Thymus (tissue), 11 donors: Measurements from ENCODE around the gene SPTB. TPM values are rescaled to one million over a fixed set of nuclear protein-coding genes. Genes with fewer than 3 reads are reported as not detected.

Experiments
- DNase-seq, 9 donors: peaks; one replicate each; pipeline ENCODE4 v3.0.0-alpha.2; 2013; ENCODE audit warnings: low spot score in 9 of 9, low read depth in 6 of 9, missing footprints in 1 of 9
- H3K27ac ChIP-seq, 2 donors: one replicate each; pipeline ENCODE4 v1.5.1; 2013; ENCODE audit warnings: control low read depth in 1 of 2, low read depth in 1 of 2, low read length in 1 of 2, mild to moderate bottlenecking in 1 of 2, moderate library complexity in 1 of 2
- H3K27me3 ChIP-seq, 2 donors: one replicate each; pipeline ENCODE4 v1.5.1; 2013; ENCODE audit warnings: low read length in 1 of 2; ENCODE audit not compliant: control insufficient read depth in 2 of 2, insufficient read depth in 1 of 2
- H3K36me3 ChIP-seq, 2 donors: one replicate each; pipeline ENCODE4 v1.5.1; 2013; ENCODE audit warnings: low read length in 1 of 2, mild to moderate bottlenecking in 1 of 2, moderate library complexity in 1 of 2; ENCODE audit not compliant: control insufficient read depth in 2 of 2, insufficient read depth in 2 of 2
- H3K4me1 ChIP-seq, 2 donors: one replicate each; pipeline ENCODE4 v1.5.1; 2013; ENCODE audit warnings: low read length in 2 of 2; ENCODE audit not compliant: control insufficient read depth in 2 of 2, insufficient read depth in 2 of 2
- H3K4me3 ChIP-seq, 2 donors: one replicate each; pipeline ENCODE4 v1.5.1; 2013; ENCODE audit warnings: low read length in 2 of 2, control low read depth in 1 of 2, mild to moderate bottlenecking in 1 of 2
- H3K9me3 ChIP-seq, 2 donors: one replicate each; pipeline ENCODE4 v1.5.1; 2013; ENCODE audit warnings: low read length in 1 of 2, mild to moderate bottlenecking in 1 of 2; ENCODE audit not compliant: control insufficient read depth in 2 of 2, insufficient read depth in 1 of 2
- WGBS: extraction: QIAGEN DNeasy Blood & Tissue Kit; methylation state at CpG from one replicate; pipeline ENCODE4 v1.1.7; 2013; 5-methylcytosine and 5-hydroxymethylcytosine counted together
- polyA plus RNA-seq: library from polyadenylated mRNA; stranded (reverse); fragments of 200-250 nt; gene quantifications from one replicate; pipeline ENCODE4 v1.2.3, GENCODE V29; 2013
- total RNA-seq: library from RNA; stranded (reverse); fragments of 120-200 nt; gene quantifications from one replicate; pipeline ENCODE4 v1.2.4, GENCODE V29; 2013
- donor health status: healthy.

SPTB gene
- total and polyA plus RNA-seq, 2 donors: 1.1 to 1.8 TPM

GRCh38 chr14:64891839-64892375, 12.2 kb upstream of the SPTB start:
- WGBS: 50% methylated on average over 2 of the region's 2 CpGs
- DNase-seq: peak; percentile 29 to 83 (median 48)
- H3K27ac ChIP-seq: no peak overlapping the region

GRCh38 chr14:64891173-64891838, 11.6 kb upstream of the SPTB start:
- no peak for DNase-seq

More at GRCh38 chr14:64891839-64892375, 12.2 kb upstream of the SPTB start:
- H3K27me3 ChIP-seq: peaks cover 0 to 6% of the 10 kb centered on the region in 2 donors
- no peak overlapping the region for H3K4me3 ChIP-seq
- H3K4me1 ChIP-seq: no peaks in the 10 kb centered on the region
- no peaks in the 10 kb centered on the region for H3K9me3 ChIP-seq
- no peaks in the 10 kb centered on the region for H3K36me3 ChIP-seq

GRCh38 chr14:64889352-64889751, 9.6 kb upstream of the SPTB start:
- H3K27me3 ChIP-seq: peaks cover 0 to 18% of the 10 kb centered on the region in 2 donors
- DNase-seq: no peak
- H3K36me3 ChIP-seq: no peaks in the 10 kb centered on the region
- no peaks in the 10 kb centered on the region for H3K9me3 ChIP-seq
- 95% methylated on average over 6 of the region's 6 CpGs for WGBS
- H3K4me1 ChIP-seq: no peaks in the 10 kb centered on the region
- H3K27ac ChIP-seq: no peak overlapping the region
- H3K4me3 ChIP-seq: no peak overlapping the region

More at GRCh38 chr14:64891173-64891838, 11.6 kb upstream of the SPTB start:
- 97% methylated on average over 4 of the region's 4 CpGs for WGBS
- Histone ChIP-seq H3K4me3 (no peak overlapping the region), H3K9me3 (no peaks in the 10 kb centered on the region), H3K4me1 (no peaks in the 10 kb centered on the region), H3K27ac (no peak overlapping the region), H3K27me3 (peaks cover 0 to 8% of the 10 kb centered on the region in 2 donors), H3K36me3 (no peaks in the 10 kb centered on the region)

- H3K4me1 ChIP-seq: peaks cover 4% of the 10 kb centered on the region in 2 donors
- H3K27ac ChIP-seq: no peak overlapping the region
- no peaks in the 10 kb centered on the region for H3K36me3 ChIP-seq
- no peaks in the 10 kb centered on the region for H3K9me3 ChIP-seq
- H3K27me3 ChIP-seq: peaks cover 12 to 50% of the 10 kb centered on the region in 2 donors
- DNase-seq: no peak
- 99% methylated on average over 2 of the region's 2 CpGs for WGBS
- no peak overlapping the region for H3K4me3 ChIP-seq
Observed at GRCh38 chr14:64885559-64885958, 5.9 kb upstream of the SPTB start.

- Histone ChIP-seq H3K36me3 (no peaks in the 10 kb centered on the region), H3K9me3 (no peaks in the 10 kb centered on the region), H3K27ac (no peak overlapping the region), H3K4me1 (peaks cover 6 to 13% of the 10 kb centered on the region in 2 donors), H3K27me3 (peaks cover 32 to 88% of the 10 kb centered on the region in 2 donors), H3K4me3 (peak overlapping the region; percentile 51 to 68)
- 3% methylated on average over 49 of the region's 49 CpGs for WGBS
- DNase-seq: peak in 7 of 9 donors; percentile 27 to 69 (median 44)
Observed at GRCh38 chr14:64880221-64881121, 764 bp upstream of the SPTB start.

GRCh38 chr14:64878837-64879634, 671 bp downstream of the SPTB start:
- Histone ChIP-seq H3K27ac (no peak overlapping the region), H3K9me3 (no peaks in the 10 kb centered on the region), H3K4me1 (peaks cover 6 to 13% of the 10 kb centered on the region in 2 donors), H3K4me3 (peak overlapping the region in 1 of 2 donors; percentile 68), H3K27me3 (peaks cover 32 to 83% of the 10 kb centered on the region in 2 donors), H3K36me3 (no peaks in the 10 kb centered on the region)
- WGBS: 8% methylated on average over 43 of the region's 43 CpGs
- no peak for DNase-seq

- no peaks in the 10 kb centered on the region for H3K9me3 ChIP-seq
- H3K4me3 ChIP-seq: no peak overlapping the region
- 83% methylated on average over 4 of the region's 4 CpGs for WGBS
- H3K36me3 ChIP-seq: no peaks in the 10 kb centered on the region
- peaks cover 6 to 13% of the 10 kb centered on the region in 2 donors for H3K4me1 ChIP-seq
- no peak for DNase-seq
- peaks cover 32 to 75% of the 10 kb centered on the region in 2 donors for H3K27me3 ChIP-seq
- H3K27ac ChIP-seq: no peak overlapping the region
Observed at GRCh38 chr14:64877846-64878245, 1.9 kb downstream of the SPTB start.

- H3K36me3 ChIP-seq: no peaks in the 10 kb centered on the region
- peaks cover 18 to 59% of the 10 kb centered on the region in 2 donors for H3K27me3 ChIP-seq
Observed at GRCh38 chr14:64875350-64875749, 4.4 kb downstream of the SPTB start.

More at GRCh38 chr14:64875350-64875749, 4.4 kb downstream of the SPTB start:
- no peak overlapping the region for H3K27ac ChIP-seq
- 94% methylated on average over 4 of the region's 4 CpGs for WGBS
- H3K4me1 ChIP-seq: peaks cover 0 to 7% of the 10 kb centered on the region in 2 donors
- DNase-seq: no peak
- no peaks in the 10 kb centered on the region for H3K9me3 ChIP-seq
- H3K4me3 ChIP-seq: no peak overlapping the region
